NCI-H510A (cell line): Measurements from ENCODE around the gene CLK2.

ENCODE experiments used
- DNase-seq: peaks from one replicate; lab custom pipeline; 2025; lab: John Stamatoyannopoulos, UW

The CLK2 gene

DNA sequence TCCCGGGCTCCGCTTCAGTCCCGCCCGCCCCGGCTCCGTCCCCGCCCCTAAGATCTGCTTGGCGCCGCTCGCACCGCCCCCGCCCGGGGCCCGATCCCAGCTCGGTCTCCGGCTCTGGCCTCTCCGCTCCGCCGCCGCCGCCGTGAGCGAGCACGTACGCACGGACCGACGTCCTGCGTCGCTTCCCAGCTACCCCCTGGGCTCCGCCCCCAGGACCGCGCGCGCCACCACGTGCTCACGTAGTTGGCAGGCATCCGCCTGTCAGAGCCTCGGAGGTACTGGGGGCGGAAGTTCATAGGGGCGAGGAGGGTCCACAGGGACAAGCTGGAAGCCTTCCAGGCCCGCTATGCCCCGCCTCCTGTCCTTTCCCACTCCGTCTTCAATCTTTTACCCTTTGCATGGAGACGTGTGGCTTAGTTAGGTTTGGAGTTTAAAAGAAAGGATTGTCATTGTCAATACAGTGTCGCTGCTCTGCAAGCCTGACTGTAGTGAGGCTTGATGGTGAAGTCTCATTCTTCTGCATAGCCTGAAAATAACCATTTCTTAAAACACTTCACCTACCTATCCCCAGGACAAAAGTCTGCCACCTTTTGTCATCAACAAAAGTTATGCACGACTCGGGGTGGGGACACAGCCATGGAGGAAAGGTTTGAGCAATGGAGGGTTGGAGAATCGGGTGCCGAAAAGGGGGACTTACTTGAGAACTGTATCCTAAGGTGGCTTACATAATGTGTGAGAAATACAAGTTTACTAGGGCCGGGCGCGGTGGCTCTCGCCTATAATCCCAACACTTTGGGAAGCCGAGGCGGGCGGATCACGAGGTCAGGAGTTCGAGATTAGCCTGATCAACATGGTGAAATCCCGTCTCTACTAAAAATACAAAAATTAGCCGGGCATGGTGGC, at the start of gene CLK2:
Gene CLK2 (minus strand): TSS at position 162 of the 903 bp plus-strand sequence. CDS start 2,527 bp downstream, outside the sequence.
- peak; percentile 96 for DNase-seq

GRCh38 chr1:155322571-155322952, 49.3 kb upstream of the CLK2 start:
- DNase-seq = no peak

DNA sequence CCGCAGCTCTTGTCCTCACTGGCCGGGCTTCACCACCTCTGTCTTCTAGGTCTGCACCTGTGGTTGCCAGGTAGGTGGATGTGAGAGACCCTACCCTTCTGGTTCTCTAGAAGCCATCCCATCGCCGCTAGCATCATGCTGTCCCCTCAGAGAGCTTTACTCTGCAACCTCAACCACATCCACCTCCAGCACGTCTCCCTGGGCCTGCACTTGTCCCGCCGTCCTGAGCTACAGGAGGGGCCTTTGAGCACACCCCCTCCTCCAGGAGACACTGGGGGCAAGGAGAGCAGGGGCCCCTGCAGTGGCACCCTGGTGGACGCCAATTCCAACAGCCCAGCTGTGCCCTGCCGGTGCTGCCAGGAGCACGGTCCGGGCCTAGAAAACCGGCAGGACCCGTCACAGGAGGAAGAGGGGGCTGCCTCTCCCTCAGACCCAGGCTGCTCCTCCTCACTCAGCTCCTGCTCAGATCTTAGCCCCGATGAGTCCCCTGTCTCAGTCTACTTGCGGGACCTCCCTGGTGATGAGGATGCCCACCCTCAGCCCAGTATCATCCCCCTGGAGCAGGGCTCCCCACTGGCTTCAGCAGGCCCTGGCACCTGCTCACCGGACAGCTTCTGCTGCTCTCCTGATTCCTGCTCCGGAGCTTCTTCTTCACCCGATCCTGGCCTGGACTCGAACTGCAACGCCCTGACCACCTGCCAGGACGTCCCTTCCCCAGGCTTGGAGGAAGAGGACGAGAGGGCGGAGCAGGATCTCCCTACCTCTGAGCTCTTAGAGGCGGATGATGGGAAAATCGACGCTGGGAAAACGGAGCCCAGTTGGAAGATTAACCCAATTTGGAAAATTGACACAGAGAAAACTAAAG, 48.6 kb upstream of the CLK2 start:
- no peak for DNase-seq

GRCh38 chr1:155320661-155321617, 47.6 kb upstream of the CLK2 start, which contains the start of gene RUSC1:
Gene RUSC1 (plus strand): TSS chr1:155320894. CDS start chr1:155321774, 880 bp downstream.
- DNase-seq = no peak

- DNase-seq = no peak
Measured at GRCh38 chr1:155320252-155320651, 46.9 kb upstream of the CLK2 start.

DNA sequence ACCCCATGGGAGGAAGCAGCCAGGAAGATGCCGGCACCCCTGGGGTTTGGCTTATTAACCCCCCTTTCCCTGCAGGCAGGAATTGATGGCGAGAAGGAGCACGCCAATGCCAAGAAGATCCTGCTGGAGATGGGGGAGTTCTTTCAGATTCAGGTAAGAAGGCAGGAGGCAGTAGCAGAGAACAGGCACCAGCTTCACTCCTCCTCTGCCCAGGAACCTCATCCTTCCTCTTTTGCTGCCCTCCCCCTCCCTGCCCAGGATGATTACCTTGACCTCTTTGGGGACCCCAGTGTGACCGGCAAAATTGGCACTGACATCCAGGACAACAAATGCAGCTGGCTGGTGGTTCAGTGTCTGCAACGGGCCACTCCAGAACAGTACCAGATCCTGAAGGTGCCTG, 46.2 kb upstream of the CLK2 start:
- DNase-seq = no peak

- no peak for DNase-seq
Measured at GRCh38 chr1:155318082-155318481, 44.8 kb upstream of the CLK2 start.

- no peak for DNase-seq
Measured at GRCh38 chr1:155316922-155317321, 43.6 kb upstream of the CLK2 start.

DNA sequence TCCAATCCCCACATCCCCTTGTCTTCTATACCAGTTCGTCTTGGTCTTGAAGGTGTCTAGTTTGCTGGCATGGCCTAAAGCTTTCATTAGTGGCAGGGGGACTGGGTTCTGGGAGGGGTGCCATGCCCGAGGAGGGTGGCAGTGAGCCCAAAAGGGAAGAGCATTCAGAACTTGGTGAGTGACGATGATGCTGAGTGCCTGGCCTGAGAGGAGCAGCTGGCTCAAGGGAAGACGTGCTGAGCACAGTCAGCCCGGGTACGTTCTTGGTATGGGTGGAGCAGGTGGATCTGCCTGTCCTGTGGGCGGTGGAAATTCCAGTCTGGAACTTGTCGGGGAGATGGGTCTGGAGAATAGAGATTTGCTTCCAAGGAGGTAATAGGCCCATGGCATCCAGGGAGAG, 40.0 kb upstream of the CLK2 start:
- no peak for DNase-seq

GRCh38 chr1:155309423-155310021, 36.2 kb upstream of the CLK2 start:
- no peak for DNase-seq

DNA sequence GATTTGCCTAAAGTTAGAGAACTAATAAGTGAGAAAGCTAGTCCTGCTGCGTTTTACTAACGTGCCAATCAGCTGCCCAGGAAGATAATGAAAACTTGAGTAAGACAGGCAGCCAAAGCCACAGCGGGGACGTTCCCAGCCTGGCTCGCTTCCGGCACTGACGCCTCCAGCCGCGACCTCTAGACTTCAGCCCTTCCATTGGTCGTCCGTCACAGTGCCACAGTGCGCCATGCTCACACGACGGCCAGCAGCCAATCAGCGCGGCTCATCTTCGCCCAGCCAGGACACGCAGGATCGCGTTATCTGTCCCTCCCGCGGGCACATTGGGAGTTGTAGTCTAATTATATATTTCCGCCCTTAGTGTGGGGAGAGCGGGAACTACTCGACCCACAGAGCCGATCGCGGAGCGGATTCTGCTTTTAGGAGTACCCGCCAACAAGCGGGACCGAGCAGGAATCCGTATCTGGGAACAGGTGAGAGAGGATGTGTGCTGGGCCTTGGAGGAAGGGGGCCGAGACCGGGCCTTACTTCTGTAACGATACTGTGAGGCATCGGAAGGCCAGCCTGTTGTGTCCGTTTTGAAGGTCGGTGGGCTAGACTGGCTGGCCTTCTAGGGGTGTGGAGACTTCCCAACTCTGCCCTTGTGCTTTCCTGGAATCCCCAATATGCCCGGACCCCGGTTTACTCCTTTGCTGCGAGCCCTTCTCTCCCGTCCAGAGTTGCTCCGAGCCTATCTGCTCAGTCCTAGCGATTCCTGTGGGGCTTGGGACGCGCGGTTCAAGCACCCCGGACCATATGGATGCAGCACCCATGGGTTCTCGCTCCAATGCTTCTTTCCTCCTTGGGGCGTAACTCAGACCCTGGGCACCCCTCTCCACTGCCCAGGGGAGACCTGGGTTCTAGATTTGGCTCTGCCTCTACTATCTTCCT, 35.5 kb upstream of the CLK2 start, which contains the start of gene FDPS:
Gene FDPS (plus strand): TSS at position 374 of the 930 bp plus-strand sequence. CDS start 924 bp downstream, outside the sequence.
- peak; percentile 96 for DNase-seq

DNA sequence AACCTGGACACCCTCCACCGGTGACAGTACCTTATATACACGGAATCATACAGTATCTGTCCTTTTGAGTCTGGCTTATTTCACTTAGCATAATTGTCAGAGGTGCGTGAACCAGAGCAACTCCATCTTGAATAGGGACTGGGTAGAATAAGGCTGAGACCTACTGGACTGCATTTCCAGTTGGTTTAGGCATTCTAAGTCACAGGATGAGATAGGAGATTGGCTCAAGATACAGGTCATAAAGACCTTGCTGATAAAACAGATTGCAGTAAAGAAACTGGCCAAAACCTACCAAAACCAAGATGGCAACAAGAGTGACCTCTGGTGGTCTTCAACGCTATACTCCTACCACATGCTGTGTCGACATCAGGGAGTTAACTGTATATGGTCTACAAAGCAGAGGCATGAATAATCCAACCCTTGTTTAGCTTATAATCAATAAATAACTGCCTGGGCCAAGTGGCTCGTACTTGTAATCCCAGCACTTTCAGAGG, 34.0 kb upstream of the CLK2 start:
- no peak for DNase-seq

DNA sequence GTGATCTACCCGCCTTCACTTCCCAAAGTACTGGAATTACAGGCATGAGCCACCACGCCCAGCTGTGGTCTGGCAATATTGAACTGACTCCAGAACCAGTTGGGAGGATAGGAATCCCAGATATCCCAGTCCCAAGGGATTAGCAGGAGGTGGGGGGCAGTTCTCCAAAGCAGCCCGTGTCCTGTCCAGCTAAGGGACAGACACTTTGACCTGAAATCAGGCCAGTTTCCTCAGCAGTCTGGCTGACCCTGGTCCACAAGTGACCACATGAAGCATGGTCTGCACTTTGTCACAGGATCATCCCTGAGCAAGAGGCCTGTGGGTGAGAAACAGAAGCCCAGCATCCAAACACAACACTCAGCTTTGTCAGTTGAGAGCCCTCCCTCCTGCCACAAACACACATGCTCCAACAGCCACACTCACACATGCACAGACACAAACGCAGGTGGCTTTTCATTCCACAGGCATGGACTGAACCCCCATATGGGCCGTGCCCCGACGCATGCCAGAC, 32.6 kb upstream of the CLK2 start:
- DNase-seq = no peak

DNA sequence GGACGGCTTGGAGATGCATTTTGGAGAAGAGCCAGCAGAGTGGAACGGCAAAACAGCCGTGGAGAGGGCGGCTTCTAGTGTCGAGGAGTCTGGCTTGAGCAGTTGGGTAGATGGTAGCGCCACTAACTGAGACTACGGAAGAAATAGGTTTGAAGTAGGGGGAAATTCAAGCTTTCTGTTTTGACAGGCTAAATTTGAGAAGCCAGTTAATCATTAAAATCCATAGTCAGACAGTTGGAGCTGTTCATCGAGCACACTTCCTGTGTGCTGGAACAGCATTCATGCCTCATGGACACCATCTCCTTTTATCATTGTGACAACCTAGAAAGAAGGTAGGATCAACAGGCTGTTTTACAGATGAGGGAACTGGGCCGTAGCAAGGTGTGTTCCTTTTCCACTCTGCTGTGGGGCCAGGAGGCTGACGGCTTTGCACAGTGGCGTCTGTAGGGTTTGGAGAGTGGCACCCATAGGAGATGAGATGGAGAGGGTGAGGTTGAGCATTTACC, 31.3 kb upstream of the CLK2 start:
- DNase-seq = no peak

DNA sequence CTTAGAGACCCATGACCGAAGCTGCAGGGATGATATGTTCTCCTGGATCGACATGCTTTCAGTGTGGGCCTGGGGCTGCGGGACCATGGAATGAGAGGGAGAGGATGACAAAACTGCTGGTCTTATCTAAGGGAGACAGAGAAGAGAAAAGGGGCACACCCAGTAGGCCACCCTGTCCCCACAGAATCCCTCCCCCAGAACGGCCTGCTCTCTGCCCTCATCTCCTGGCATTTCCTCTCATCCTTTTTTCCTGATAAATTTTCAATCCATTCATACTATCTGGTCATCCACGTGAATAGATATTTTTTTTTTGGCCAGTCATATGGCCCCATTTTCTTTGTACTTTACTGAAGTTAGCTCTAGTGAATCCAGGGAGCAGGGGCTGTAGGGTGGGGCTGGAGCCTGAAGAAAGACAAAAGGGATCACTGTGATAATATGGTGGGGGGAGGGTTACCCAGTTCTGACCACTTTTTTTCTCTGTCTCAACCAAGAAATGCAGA, 28.1 kb upstream of the CLK2 start, which contains the start of gene PKLR:
Gene PKLR (minus strand): TSS at position 97 of the 500 bp plus-strand sequence. CDS start 43 bp downstream, at position 54.
- DNase-seq = no peak

- no peak for DNase-seq
Measured at GRCh38 chr1:155300553-155301329, 27.4 kb upstream of the CLK2 start.

DNA sequence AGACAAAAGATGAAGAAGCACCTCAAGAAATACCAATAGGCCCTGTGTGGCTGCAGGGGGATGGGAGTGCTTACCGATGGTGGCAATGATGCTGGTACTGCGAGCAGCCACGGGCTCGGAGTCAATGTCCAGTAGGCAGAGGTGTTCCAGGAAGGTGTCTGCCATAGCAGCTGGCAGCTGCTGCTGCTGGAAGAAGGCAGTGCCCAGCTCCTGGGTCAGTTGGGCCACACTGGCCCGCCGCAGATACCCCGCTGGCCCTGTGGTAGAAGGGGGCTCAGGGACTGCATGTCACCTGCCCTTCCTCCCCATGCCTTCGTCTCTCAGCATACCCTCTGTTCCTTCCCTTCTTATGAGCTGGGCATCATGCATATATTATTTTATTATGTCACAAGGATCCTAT, 26.7 kb upstream of the CLK2 start:
- DNase-seq = no peak

- DNase-seq = no peak
Measured at GRCh38 chr1:155297384-155297783, 24.1 kb upstream of the CLK2 start.
